ENCODE results near the gene GLIPR2.
"Not testable (repeated sequence)": the region's sequence is repeated elsewhere in the genome, so short reads cannot be mapped to it uniquely, and the experiment has no call there.

- TF ChIP-seq CTCF (IDR thresholded peaks at IDR 0.05; ENCODE audit: low read depth, low read length); EZH2phosphoT487 (IDR thresholded peaks at IDR 0.05; ENCODE audit: low read depth): not testable (repeated sequence)
Observed at GRCh38 chr9:36131666-36132065, 4.9 kb upstream of the GLIPR2 start.
